Fibroblast of mammary gland (primary cell): ENCODE measurements around the gene GLIS1.

ENCODE experiments used
- DNase-seq: peaks from one replicate; pipeline ENCODE4 v3.0.0-alpha.2; 2010; ENCODE audit warnings: low read depth
- H3K4me3 ChIP-seq: 2 replicates; pipeline ENCODE4 v1.5.1; 2011; ENCODE audit warnings: low read depth, mild to moderate bottlenecking, low read length, moderate library complexity; ENCODE audit not compliant: control insufficient read depth
- TF ChIP-seq, protein P1 (sequence below): conservative IDR thresholded peaks from 2 replicates; pipeline ENCODE4 v1.5.1; 2011; ENCODE audit warnings: low read depth, low read length, inconsistent platforms; ENCODE audit not compliant: control insufficient read depth, insufficient read depth

Gene GLIS1

GRCh38 chr1:53524428-53525375 lies 214.3 kb downstream of the GLIS1 start:
- DNase-seq, result no peak
- no peak overlapping the region for H3K4me3 ChIP-seq
- TF ChIP-seq, protein P1, sequence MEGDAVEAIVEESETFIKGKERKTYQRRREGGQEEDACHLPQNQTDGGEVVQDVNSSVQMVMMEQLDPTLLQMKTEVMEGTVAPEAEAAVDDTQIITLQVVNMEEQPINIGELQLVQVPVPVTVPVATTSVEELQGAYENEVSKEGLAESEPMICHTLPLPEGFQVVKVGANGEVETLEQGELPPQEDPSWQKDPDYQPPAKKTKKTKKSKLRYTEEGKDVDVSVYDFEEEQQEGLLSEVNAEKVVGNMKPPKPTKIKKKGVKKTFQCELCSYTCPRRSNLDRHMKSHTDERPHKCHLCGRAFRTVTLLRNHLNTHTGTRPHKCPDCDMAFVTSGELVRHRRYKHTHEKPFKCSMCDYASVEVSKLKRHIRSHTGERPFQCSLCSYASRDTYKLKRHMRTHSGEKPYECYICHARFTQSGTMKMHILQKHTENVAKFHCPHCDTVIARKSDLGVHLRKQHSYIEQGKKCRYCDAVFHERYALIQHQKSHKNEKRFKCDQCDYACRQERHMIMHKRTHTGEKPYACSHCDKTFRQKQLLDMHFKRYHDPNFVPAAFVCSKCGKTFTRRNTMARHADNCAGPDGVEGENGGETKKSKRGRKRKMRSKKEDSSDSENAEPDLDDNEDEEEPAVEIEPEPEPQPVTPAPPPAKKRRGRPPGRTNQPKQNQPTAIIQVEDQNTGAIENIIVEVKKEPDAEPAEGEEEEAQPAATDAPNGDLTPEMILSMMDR, result no peak

DNA sequence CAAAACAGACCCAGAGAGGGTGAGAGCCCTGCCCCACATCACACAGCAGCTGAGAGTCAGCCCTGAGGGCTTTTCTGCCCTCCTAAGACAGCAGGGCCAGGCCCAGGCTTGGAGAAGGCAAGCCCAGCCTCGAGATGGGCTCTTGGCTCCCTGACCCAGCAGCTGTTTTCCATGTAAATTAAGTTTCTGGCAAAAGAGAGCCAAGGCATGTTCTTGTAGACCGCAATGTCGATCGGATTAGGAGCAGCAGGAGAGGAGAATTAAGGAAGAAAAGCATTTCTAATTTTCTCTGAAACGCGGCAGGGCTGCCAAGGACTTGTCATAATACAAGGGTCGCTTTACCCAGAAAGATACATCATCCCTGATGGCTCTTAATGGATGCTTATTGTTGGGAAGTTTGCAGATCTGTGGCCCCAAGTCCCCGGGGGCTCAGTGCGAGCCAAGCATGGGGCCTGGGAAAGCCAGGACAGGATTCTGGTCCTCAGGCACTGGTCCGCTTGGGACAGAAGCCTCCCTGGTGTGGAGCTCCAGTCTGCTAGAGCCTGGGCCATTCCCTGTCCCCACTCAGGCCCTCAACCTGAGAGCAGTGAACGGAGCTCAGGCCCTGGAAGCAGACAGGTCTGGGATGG lies 216.9 kb downstream of the GLIS1 start:
- H3K4me3 ChIP-seq, result no peak overlapping the region
- no peak for DNase-seq
- TF ChIP-seq, protein P1, result no peak

- TF ChIP-seq, protein P1, result no peak
- no peak for DNase-seq
- H3K4me3 ChIP-seq, result no peak overlapping the region
Measured at GRCh38 chr1:53520481-53520880, 218.5 kb downstream of the GLIS1 start.

GRCh38 chr1:53519421-53519820 lies 219.5 kb downstream of the GLIS1 start:
- TF ChIP-seq, protein P1, result no peak
- no peak for DNase-seq
- H3K4me3 ChIP-seq, result no peak overlapping the region

DNA sequence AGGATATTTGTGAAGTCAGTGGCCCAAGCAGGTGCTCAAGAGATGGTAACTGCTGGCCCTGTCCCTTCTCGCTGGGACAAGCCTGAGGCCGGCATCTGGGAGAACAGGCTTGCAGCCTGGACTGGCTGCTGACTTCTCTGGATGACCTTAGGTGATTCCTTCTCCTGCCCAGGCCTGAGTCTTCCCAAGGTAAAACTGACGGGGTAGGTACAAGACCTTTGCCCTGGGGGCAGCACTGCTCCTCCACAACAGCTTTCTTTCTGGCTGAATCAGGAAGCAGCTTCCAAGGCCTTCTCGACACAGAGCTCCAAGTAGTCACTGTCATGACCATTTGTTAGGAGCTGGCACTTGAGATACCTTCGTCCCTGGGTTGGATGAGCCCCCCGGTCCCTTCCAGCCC lies 220.2 kb downstream of the GLIS1 start:
- TF ChIP-seq, protein P1, result no peak
- no peak overlapping the region for H3K4me3 ChIP-seq
- DNase-seq, result no peak

DNA sequence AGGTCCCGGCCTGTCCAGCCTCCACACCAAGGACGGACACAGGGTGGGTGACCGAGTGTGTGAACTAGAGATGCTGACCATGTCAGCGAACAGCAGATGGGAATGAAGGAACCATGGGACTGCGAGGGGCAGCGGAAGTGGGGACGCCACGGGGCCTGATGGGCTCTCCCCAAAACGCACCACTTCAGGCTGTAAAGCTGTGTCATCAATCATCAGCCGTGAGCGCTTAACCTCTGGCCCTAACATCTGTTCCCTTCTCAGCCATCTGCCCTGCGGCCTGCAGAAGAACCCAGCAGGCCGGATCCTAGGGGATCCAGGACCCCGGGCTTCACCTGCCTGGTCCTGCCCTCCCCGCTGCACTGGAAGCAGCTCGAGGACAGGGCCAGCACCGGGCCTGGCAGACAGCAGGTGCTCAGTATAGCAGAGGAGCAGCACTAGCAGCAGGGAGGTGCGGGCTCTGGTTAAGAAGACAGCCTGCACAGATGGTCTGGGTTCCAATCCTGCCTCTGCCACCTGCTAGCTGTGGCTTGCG lies 221.1 kb downstream of the GLIS1 start:
- H3K4me3 ChIP-seq, result no peak overlapping the region
- TF ChIP-seq, protein P1, result no peak
- no peak for DNase-seq
